SH-SY5Y (cell line): ENCODE measurements around the gene ZDHHC8.

Source experiments
- GATA2 ChIP-seq: IDR thresholded peaks from 2 replicates; pipeline ENCODE4 v1.6.1; 2011; ENCODE audit warnings: mild to moderate bottlenecking, low read depth, low read length
- GATA3 ChIP-seq: IDR thresholded peaks from 2 replicates; pipeline ENCODE4 v1.6.1; 2011; ENCODE audit warnings: low read depth, mild to moderate bottlenecking, low read length, moderate library complexity

DNA sequence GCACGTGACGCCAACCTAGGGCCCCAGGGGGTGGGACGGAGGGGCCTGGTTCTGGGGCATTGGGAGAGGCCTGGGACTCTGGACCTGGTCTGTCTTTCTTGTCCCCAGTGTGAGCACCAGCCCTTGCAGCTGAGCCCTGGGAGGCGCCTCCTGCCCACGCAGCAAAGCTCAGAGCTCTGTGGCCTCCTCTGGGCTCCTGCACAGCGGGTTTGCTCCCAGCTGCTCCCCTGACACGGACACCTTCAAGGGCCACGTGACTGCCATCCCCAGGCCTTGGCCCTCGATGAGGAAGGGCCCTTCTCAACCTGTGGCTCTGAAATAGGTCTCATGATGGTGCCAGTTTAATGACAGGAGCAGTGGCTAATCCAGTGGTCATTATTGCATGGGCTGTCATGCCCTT is 50.8 kb downstream of the ZDHHC8 start:
- no peak for TF ChIP-seq GATA2
- TF ChIP-seq GATA3, result no peak
